GM19468 (cell line): ENCODE data around the gene CSRP1.
"Not testable (repeated sequence)": the region's sequence is repeated elsewhere in the genome, so short reads cannot be mapped to it uniquely, and the experiment has no call there.

Experiments
- ATAC-seq: cut with Tn5 transposase; IDR thresholded peaks from one replicate; pipeline ENCODE4 v1.9.1; 2021; ENCODE audit warnings: mild to moderate bottlenecking, moderate library complexity, moderate number of reproducible peaks; ENCODE audit not compliant: unreplicated experiment; ENCODE audit errors: extremely low read depth

The CSRP1 gene

DNA sequence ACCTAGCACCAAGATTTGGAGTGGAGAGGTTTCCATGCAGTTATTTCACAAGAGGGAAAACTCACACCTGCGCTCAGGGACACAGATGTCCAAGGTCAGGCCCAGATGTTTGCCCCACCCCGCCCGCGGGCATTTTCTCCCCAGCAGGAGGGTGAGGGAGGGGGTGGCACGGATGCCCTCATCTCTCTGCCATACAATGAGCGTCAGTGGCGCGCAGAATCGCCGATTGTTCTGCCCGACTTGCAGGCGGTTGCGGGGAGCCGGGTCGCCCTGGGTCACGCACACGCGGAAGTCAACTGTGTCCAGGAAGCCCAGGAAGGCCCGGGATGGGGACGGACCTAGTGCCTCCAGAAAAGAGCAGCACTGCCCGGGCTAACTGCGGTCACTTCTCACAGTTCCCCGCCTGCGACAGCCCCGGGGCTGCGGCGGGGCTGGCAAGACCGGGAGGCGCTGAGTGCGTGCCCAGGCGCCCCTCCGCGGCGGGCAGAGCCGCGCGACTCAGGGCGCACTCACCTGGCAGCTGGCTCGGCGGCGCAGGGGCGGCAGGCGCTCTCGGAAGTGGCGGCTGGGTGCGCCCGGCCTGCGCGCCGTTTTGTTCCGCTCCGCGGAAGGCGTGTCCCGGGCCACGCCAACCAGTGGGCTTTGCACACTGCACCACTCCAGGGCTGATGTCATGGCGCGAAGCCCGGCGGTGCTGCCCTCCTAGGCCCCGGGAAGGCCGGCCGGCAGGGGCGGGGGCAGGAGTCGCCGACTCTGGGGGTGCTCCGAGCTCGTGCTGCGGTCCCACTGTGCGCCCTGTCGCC lies at the start of gene CSRP1:
TSS of gene CSRP1 (minus strand) at position 567 of the 803 bp plus-strand sequence. CDS start 10,820 bp downstream, outside the sequence.
- peak; percentile 91 for ATAC-seq

DNA sequence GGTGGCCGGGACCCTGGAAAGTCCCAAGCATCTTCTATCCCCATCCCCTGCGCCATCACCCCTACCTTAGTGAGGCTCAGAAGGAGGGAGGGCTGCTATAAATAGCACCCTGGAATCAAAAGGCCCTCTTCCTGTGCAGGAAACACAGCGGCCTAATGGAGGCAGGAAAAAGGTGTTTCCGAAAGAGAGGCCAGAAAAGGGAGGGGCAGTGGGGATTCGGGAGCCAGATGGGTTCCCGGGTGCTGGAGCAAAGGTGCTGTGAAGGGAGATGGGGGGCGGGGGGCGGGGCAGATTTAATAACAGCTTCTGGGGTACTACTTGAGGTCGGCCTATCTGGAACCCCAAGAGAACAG lies 48.6 kb upstream of the CSRP1 start:
- no peak for ATAC-seq

DNA sequence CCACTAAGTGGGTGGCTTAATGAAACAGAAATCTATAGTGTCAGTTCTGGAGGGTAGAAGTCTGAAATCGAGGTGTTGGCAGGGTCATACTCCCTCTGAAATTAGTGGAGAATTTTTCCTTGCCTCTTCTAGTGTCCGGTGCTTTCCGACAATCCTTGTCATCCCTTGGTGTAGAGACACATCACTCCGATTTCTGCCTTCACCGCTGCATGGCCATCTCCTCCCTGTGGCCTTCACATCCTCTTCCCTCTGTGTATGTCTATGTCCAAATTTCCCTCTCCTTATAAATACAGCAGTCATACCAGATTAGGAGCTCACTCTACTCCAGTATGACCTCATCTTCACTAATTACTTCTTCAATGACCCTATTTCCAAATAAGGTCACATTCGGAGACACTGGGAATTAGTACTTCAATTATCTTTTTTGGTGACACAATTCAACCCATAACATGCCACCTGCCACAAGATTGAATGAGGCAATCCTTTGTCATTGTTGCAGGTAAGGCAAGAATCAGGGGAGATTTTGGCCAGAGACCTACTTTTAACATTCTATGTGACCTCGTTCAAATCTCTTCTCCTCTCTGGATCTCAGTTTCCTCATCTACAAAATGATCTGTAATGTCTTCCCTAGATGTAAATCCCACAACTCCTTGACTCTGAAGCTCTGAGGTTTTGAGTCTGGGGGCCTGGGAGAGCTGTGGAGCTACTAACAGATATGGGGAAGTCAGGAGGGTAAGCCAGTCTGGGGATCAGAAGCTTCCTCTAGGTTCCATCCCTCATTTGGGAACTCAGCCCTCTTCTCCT lies 48.1 kb upstream of the CSRP1 start:
- no peak for ATAC-seq

- no peak for ATAC-seq
These were observed 47.3 kb upstream of the CSRP1 start for GRCh38 chr1:201554190-201554600.

GRCh38 chr1:201553496-201554189 lies 46.7 kb upstream of the CSRP1 start:
- no peak for ATAC-seq

DNA sequence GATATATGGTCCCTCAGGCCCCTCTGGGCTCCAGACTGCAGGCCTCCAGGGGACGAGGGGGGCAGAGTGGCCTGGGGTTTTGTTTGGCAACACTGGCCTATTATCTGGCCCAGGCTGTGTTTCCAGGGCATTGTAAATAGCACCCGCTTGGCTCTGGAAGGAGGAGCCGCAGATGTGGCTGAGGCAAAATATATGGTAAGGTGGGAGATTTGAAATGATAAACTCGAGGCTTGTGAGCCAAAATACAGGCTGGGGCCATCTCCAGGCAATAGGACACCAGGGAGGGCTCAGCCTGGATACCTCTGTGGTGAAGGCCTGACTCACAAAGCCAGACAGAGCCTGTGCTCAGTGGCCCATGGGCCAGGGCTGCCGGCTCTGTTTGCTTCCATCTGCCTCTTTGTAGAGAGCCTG lies 46.0 kb upstream of the CSRP1 start:
- ATAC-seq: no peak

DNA sequence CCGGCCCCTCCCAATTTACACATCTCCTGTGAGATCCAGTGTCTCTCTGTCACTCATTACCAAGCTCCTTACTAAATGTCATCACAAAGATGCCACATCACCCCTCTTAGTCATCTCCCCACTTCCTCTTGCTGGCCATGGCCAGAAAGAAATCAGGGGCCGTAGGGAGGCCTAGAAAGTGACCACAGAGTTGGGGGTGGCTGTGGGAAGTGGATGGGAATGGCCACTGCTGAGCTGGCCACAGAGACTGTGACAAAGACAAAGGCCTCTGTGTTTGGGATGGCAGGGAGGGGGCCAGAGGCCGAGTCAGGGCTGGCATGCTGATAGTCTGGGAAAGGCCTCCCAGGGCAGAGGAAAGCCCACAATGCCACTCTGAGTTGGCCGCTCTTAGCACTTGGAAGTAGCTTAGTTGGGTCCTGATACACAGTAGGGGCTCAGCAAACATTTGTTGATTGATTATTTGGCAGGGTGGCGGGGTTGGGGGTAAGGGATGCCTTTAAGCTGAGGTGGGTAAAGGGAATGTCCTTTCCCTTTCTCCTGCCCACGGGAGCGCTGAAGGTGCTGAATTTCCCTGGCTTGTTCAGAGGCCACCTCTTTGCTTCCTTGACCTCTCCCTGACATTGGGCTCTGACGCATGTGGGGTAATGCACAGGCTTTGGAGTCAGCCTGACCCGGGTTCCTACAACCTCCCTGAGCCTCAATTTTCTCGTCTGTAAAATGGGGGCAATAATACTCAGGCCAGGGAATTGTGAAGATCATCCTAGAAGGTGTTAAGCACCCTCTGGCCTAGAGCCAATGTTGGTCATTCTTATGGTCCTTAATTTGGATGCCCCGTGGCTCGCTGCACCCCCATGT lies 45.2 kb upstream of the CSRP1 start:
- ATAC-seq: no peak

DNA sequence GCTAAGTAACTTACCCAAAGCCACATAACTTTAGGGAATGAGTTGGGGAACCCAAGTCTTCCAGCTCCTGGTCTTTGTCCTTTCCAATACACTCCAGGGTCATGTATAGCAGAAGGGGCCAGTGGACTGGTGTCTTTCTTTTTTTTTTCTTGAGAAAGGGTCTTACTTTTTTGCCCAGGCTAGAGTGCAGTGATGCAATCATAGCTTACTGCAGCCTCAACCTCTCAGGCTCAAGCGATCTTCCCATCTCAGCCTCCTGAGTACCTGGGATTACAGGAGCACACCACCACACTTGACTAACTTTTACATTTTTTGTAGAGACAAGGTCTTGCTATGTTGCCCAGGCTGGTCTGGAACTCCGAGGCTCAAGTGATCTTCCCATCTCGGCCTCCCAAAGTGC lies 44.2 kb upstream of the CSRP1 start:
- ATAC-seq: no peak

- not testable (repeated sequence) for ATAC-seq
These were observed 42.6 kb upstream of the CSRP1 start for GRCh38 chr1:201549522-201549921.

DNA sequence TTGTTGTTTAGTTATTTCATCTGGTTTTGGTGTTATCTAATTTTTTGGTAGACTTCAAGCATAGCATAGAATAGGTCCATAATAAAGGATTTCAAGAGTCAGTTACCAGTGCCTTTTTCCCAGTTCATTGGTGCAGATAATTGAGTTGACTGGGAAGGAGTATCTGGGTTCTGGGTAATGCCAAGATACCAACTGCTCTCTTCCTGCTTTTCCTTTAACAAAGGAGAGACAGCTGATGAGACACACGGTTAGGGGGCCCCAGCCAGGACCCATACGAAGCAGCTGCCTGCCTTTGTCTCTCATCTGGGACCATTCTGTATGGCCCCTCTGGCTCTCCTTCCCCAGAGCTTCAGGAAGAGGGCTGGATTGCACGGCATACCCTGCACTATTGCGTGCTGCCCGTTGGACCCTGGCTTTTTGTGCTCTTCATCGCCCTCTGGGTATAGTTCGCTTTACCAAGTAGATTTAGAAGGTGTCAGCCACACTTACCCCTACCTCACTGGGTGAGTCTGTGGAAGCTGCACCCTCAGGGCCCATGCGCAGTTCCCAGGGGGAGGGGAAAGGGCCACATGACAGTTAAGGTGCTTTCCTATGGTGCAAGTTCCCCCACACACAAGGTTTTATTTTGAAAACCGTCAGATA lies 39.0 kb upstream of the CSRP1 start:
- no peak for ATAC-seq

GRCh38 chr1:201544710-201545109 lies 37.8 kb upstream of the CSRP1 start:
- ATAC-seq: no peak

DNA sequence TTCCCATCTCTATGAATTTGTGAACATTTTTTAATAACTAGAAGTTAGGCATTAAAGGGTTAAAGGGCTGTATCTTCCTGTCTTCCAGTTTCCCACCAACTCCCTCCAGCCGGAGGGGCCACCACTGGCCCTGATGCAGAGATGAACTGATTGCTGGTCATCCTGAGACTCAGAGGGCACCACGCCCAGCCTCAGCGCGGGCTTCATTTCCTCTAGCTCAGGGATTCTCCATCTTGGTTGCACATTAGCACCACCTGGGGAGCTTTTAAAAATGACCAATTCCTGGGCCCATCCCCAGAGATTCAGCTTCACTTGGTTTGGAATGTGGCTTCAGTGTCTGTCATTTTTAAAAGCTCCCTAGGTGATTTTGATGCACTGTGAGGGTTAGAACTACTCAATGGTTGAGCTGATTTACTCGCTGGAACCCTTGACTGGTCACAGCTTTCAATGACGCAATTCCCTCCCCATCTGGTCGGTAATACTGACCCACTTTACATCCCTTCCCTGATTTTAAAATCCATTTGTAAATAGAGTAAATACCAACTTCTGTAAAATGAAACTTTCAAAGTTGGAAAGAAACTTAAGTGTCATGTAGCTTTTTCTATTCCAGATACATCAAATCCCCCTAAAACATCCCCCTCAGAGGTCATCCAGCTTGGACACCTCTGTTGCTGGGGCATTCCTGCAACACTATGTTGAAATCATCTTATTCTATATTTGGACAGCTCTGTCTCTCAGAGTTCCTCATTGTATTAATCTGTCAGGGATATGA lies 37.1 kb upstream of the CSRP1 start:
- ATAC-seq: no peak

GRCh38 chr1:201542309-201543035 lies 35.5 kb upstream of the CSRP1 start:
- no peak for ATAC-seq

DNA sequence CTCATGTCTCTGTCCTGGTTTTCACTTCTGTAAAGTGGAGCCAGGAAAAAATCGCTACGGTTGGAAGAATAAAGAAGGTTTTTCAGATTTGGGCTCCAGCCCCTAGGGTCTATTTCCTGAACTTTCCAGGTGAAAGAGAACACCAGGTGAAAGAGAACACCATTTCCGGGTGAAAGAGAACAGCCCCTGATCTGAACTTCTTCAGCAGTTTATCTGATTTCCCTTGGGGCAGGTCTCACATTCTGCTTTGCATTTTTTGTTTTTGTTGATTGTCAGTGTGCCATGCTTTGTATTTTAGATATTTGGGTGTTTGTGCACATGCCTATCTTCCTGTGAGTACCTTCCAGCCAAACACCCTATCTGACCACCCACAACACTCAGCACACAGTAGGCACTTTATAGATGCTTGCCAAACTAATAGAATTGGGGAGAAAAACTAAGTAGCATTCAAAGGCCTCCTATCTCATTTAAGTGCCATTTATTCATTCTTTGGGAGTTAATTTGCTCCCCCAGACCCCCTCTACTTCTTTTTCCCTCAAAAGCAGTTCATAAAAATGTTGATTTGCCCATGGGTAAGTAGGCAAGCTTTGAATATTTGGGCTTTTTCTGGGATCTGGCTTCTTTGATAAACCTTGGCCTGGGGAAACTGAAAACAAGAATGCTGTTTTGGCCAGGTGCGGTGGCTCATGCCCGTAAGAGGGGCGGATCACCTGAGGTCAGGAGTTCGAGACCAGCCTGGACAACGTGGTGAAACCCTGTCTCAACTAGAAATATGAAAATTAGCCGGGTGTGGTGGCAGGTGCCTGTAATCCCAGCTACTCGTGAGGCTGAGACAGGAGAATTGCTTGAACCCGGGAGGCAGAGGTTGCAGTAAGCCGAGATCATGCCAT lies 34.2 kb upstream of the CSRP1 start:
- no peak for ATAC-seq

GRCh38 chr1:201539561-201540431 lies 32.9 kb upstream of the CSRP1 start:
- no peak for ATAC-seq
